Endothelial cell (in vitro differentiated cells): ENCODE data around the gene KIF1B. TPM values are rescaled to one million over a fixed set of nuclear protein-coding genes. Genes with fewer than 3 reads are reported as not detected.

Source experiments
- DNase-seq: peaks from one replicate; pipeline ENCODE4 v3.0.0; 2021; ENCODE audit warnings: low spot score
- H3K27ac Mint-ChIP-seq: one replicate; pipeline ENCODE4 v1.8.0; 2021; ENCODE audit warnings: mixed read lengths, inconsistent platforms; ENCODE audit not compliant: unreplicated experiment
- H3K27me3 Mint-ChIP-seq: one replicate; pipeline ENCODE4 v1.8.0; 2021; ENCODE audit warnings: mild to moderate bottlenecking, moderate library complexity, mixed read lengths, inconsistent platforms; ENCODE audit not compliant: unreplicated experiment
- H3K36me3 Mint-ChIP-seq: one replicate; pipeline ENCODE4 v1.8.0; 2021; ENCODE audit warnings: mild to moderate bottlenecking, low read depth, mixed read lengths, inconsistent platforms; ENCODE audit not compliant: unreplicated experiment
- H3K4me1 Mint-ChIP-seq: one replicate; pipeline ENCODE4 v1.8.0; 2021; ENCODE audit warnings: mild to moderate bottlenecking, mixed read lengths, inconsistent platforms; ENCODE audit not compliant: unreplicated experiment
- H3K4me3 Mint-ChIP-seq: one replicate; pipeline ENCODE4 v1.8.0; 2021; ENCODE audit warnings: mild to moderate bottlenecking, mixed read lengths, inconsistent platforms; ENCODE audit not compliant: unreplicated experiment
- H3K9me3 Mint-ChIP-seq: one replicate; pipeline ENCODE4 v1.8.0; 2021; ENCODE audit warnings: mixed read lengths, inconsistent platforms; ENCODE audit not compliant: unreplicated experiment
- total RNA-seq: library from RNA; stranded (reverse); fragmentation: NEBNext Ultra II Directional; extraction: Animal tissue kit (Norgen Biotek cat#: 25700); gene quantifications from one replicate; pipeline ENCODE4 v1.2.1, GENCODE V29; 2021; ENCODE audit not compliant: unreplicated experiment
- TF ChIP-seq, protein P1 (sequence below): fragments of 200-600 bp; sonication (generic); IDR thresholded peaks from one replicate; pipeline ENCODE4 v1.5.0; 2021; ENCODE audit warnings: antibody characterized with exemption; ENCODE audit not compliant: unreplicated experiment

Gene KIF1B
- total RNA-seq, 1 donor from 2014 or later: 111 TPM

DNA sequence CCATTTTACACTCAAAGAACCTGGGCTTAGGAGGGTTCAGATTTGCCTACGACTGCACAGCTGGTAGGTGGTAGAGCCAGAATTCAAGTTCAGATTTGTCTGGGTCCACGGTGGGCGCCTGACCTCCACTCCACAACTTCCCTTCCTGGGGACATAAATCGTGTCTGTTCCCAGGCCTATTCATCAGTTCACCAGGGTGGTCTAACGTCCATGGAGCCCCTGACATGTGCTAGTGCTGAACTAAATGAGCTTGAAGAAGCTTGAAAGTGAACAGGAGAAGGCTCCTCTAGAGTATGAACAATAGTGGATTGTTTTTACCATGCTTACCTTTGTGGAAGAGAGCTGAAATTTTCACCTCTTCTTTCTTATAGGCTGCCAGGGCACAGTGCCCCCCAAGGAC, 32.5 kb upstream of the KIF1B start:
- H3K27me3 Mint-ChIP-seq: no peaks in the 10 kb centered on the region
- no peak overlapping the region for H3K4me3 Mint-ChIP-seq
- no peak overlapping the region for H3K27ac Mint-ChIP-seq
- peaks cover 30% of the 10 kb centered on the region for H3K36me3 Mint-ChIP-seq
- TF ChIP-seq, protein P1, sequence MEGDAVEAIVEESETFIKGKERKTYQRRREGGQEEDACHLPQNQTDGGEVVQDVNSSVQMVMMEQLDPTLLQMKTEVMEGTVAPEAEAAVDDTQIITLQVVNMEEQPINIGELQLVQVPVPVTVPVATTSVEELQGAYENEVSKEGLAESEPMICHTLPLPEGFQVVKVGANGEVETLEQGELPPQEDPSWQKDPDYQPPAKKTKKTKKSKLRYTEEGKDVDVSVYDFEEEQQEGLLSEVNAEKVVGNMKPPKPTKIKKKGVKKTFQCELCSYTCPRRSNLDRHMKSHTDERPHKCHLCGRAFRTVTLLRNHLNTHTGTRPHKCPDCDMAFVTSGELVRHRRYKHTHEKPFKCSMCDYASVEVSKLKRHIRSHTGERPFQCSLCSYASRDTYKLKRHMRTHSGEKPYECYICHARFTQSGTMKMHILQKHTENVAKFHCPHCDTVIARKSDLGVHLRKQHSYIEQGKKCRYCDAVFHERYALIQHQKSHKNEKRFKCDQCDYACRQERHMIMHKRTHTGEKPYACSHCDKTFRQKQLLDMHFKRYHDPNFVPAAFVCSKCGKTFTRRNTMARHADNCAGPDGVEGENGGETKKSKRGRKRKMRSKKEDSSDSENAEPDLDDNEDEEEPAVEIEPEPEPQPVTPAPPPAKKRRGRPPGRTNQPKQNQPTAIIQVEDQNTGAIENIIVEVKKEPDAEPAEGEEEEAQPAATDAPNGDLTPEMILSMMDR: no peak
- H3K9me3 Mint-ChIP-seq: no peaks in the 10 kb centered on the region
- peaks cover 3% of the 10 kb centered on the region for H3K4me1 Mint-ChIP-seq
- DNase-seq: no peak

DNA sequence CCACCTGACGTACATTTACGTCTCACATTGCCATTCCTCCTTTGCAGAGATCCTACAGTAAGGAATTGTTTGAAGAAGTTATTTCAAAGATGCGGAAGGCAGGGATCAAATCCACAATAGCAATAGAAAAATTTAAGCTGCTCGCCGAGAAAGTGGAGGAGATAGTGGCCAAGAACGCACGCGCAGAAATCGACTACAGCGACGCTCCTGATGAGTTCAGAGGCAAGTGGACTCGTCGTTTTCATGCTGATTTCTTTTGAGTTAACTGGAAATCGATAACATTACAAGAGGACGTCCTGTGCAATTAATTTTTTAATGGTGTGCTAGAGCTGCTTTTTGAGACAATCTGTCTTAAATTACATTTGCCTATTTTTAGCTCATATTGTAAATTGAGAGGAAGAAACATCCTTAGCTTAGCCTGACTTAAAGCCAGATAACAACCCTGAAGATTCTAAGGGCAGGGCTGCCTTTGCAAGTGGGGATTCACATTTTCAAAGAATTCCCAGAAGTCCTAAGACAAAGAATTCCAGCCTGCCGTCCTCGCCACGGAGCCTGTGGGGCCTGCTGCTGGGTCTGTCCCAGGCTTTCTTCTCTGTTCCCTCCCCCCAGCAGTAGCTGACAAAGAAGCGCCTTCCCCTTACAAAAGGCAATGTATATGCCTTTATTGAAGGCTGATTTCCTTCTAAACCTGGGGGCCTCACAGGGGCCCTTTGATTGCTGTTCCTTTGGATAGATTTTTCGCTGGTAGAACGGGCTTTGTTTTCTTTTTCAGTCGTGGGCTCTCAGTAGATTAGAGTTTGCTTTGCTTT, 31.6 kb upstream of the KIF1B start:
- H3K27ac Mint-ChIP-seq: no peak overlapping the region
- peaks cover 3% of the 10 kb centered on the region for H3K4me1 Mint-ChIP-seq
- H3K27me3 Mint-ChIP-seq: no peaks in the 10 kb centered on the region
- H3K9me3 Mint-ChIP-seq: no peaks in the 10 kb centered on the region
- H3K36me3 Mint-ChIP-seq: peaks cover 30% of the 10 kb centered on the region
- DNase-seq: no peak
- peak overlapping the region; percentile 37 for H3K4me3 Mint-ChIP-seq
- TF ChIP-seq, protein P1: no peak

DNA sequence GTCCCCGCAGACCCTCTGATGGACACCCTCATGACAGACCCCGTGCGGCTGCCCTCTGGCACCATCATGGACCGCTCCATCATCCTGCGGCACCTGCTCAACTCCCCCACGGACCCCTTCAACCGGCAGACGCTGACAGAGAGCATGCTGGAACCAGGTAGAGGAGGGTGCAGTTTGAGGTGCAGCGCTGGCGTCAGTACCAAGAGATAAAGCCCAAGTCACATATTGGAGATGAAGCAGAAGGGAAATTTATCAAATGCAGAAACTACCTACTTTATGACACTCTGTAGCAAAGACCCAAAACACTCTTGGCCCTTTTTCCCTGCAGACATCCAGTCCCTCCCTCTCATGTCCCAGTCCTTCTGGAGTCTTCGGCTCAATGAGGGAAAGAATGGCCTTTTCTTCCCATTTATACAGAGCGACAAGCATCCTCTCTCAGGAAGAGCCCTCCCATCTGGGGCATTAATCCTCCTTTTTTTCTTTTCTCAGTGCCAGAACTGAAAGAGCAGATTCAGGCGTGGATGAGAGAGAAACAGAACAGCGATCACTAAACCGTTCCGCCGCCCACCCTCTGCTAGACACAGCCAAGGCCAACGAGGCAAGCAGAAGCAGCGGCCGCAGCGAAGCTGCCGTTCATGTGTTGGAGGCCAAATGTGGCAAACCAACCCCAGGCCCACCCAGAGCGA, 30.8 kb upstream of the KIF1B start:
- no peaks in the 10 kb centered on the region for H3K9me3 Mint-ChIP-seq
- H3K27me3 Mint-ChIP-seq: no peaks in the 10 kb centered on the region
- TF ChIP-seq, protein P1: no peak
- H3K27ac Mint-ChIP-seq: no peak overlapping the region
- no peak for DNase-seq
- peaks cover 3% of the 10 kb centered on the region for H3K4me1 Mint-ChIP-seq
- peaks cover 33% of the 10 kb centered on the region for H3K36me3 Mint-ChIP-seq
- no peak overlapping the region for H3K4me3 Mint-ChIP-seq

DNA sequence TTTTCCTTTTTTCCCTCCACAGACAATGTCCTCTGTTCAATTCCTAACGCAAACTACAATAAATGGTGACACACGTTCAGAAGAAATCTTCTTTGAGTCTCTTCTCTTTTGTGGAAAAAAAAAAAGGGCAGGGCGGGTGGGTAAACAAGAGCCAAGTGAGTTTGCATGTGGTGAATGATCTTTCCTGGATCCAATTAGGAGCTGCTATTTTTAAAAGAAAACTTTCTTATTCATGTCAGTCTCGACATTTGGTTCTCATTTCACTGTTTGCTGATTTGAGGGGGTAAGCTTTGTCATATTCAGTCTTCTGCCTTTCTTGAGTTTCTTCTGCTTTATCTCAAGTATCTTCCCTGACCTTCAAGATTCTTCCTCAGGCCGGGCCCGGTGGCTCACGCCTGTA, 29.2 kb upstream of the KIF1B start:
- TF ChIP-seq, protein P1: no peak
- no peaks in the 10 kb centered on the region for H3K27me3 Mint-ChIP-seq
- no peak overlapping the region for H3K4me3 Mint-ChIP-seq
- DNase-seq: no peak
- peaks cover 21% of the 10 kb centered on the region for H3K36me3 Mint-ChIP-seq
- H3K27ac Mint-ChIP-seq: no peak overlapping the region
- no peaks in the 10 kb centered on the region for H3K9me3 Mint-ChIP-seq
- peaks cover 3% of the 10 kb centered on the region for H3K4me1 Mint-ChIP-seq

DNA sequence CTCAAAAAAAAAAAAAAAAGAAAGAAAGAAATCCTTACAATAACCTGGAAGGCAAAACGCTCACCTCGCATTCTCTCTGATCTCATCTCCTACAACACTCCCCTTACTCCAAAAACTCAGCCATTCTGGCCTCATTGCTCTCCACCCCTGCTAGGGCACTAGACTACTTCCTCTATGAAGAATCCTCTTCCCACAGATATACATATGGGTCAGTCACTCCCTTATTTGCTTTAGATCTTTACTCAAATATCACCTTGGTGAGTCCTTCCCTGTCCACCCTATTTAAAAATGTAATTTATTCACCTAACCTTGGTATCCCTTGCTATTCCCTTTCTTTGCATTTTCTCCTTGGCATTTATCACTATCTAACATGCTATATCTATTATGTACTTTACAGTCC, 24.6 kb upstream of the KIF1B start:
- no peak for DNase-seq
- TF ChIP-seq, protein P1: no peak
- no peaks in the 10 kb centered on the region for H3K9me3 Mint-ChIP-seq
- no peak overlapping the region for H3K4me3 Mint-ChIP-seq
- no peak overlapping the region for H3K27ac Mint-ChIP-seq
- peaks cover 5% of the 10 kb centered on the region for H3K36me3 Mint-ChIP-seq
- H3K27me3 Mint-ChIP-seq: peaks cover 2% of the 10 kb centered on the region
- no peaks in the 10 kb centered on the region for H3K4me1 Mint-ChIP-seq
